Tibial nerve (tissue), 4 donors: ENCODE results near the gene C2CD2L. TPM values are rescaled to one million over a fixed set of nuclear protein-coding genes. Genes with fewer than 3 reads are reported as not detected.

Experiments
- DNase-seq, 2 donors: peaks; one replicate each; pipeline ENCODE4 v3.0.0-alpha.2; 2019; ENCODE audit warnings: low spot score in 2 of 2
- H3K27ac ChIP-seq, 4 donors: fragments of 200-600 bp; sonication (generic) in 3 of 4; one replicate each; pipeline ENCODE4 v1.5.1; 2017 to 2019; ENCODE audit warnings: mild to moderate bottlenecking in 1 of 4
- H3K27me3 ChIP-seq, 2 donors: fragments of 200-600 bp; sonication (generic) in 1 of 2; one replicate each; pipeline versions ENCODE4 v1.5.1 to v1.6.0; 2017 to 2019
- H3K36me3 ChIP-seq, 3 donors: fragments of 200-600 bp; sonication (generic); one replicate each; pipeline ENCODE4 v1.5.1; 2018 to 2019
- H3K4me1 ChIP-seq, 4 donors: fragments of 200-600 bp; sonication (generic) in 3 of 4; one replicate each; pipeline ENCODE4 v1.5.1; 2017 to 2019
- H3K4me3 ChIP-seq, 4 donors: fragments of 200-600 bp; sonication (generic) in 3 of 4; one replicate each; pipeline ENCODE4 v1.5.1; 2017 to 2019; ENCODE audit warnings: mild to moderate bottlenecking in 1 of 4, moderate library complexity in 1 of 4
- H3K9me3 ChIP-seq, 4 donors: fragments of 200-600 bp; sonication (generic) in 3 of 4; one replicate each; pipeline ENCODE4 v1.5.1; 2017 to 2019
- CTCF ChIP-seq, 5 experiments: fragments of 200-600 bp in 3 of 5; fragments of 450-650 bp in 2 of 5; sonication (generic) in 3 of 5; IDR thresholded peaks; one replicate each; pipeline ENCODE4 v1.5.1; 2016 to 2019; ENCODE audit warnings: antibody characterized with exemption in 5 of 5, mild to moderate bottlenecking in 3 of 5, moderate library complexity in 2 of 5
- EP300 ChIP-seq, 2 donors: sonication (generic); formaldehyde crosslinking; IDR thresholded peaks; one replicate each; pipeline ENCODE4 v1.6.1; 2017; ENCODE audit warnings: antibody characterized with exemption in 2 of 2, mild to moderate bottlenecking in 1 of 2
- POLR2A ChIP-seq, 2 donors: fragments of 450-650 bp; IDR thresholded peaks; one replicate each; pipeline ENCODE4 v1.6.1; 2017; ENCODE audit warnings: antibody characterized with exemption in 2 of 2, mild to moderate bottlenecking in 2 of 2, moderate library complexity in 2 of 2
- whole genome bisulfite sequencing, 2 donors: methylation state at CpG; one replicate each; pipeline ENCODE4 v1.1.5; 2018; 5-methylcytosine and 5-hydroxymethylcytosine counted together
- total RNA-seq, 4 donors: library from RNA; depleted of rRNA; stranded (reverse); fragments of >200 nt; gene quantifications; one replicate each; pipeline ENCODE4 v1.1.0, GENCODE V29; 2016

The C2CD2L gene
- total RNA-seq, 4 donors from 2014 or later = 11.4 to 13.8 (median 12.3) TPM

- no peak for DNase-seq
- Histone ChIP-seq H3K4me3 (no peak overlapping the region), H3K4me1 (peaks cover 0 to 30% (median 7%) of the 10 kb centered on the region in 4 donors), H3K27ac (no peak overlapping the region), H3K36me3 (no peaks in the 10 kb centered on the region), H3K27me3 (peaks cover 0 to 33% of the 10 kb centered on the region in 2 donors), H3K9me3 (no peaks in the 10 kb centered on the region)
- no peak for TF ChIP-seq CTCF (IDR thresholded peaks at IDR 0.05)
- no peak for TF ChIP-seq POLR2A (IDR thresholded peaks at IDR 0.05)
- TF ChIP-seq EP300 (IDR thresholded peaks at IDR 0.05) = no peak
- WGBS, 2 donors = 61 to 72% methylated on average over 6 of the region's 6 CpGs
These were observed 40.6 kb downstream of the C2CD2L start for GRCh38 chr11:119147604-119148333.

- peak overlapping the region in 1 of 4 donors; percentile 13 for H3K27ac ChIP-seq
- H3K27me3 ChIP-seq = peaks cover 0 to 33% of the 10 kb centered on the region in 2 donors
- TF ChIP-seq POLR2A (IDR thresholded peaks at IDR 0.05) = no peak
- TF ChIP-seq EP300 (IDR thresholded peaks at IDR 0.05) = no peak
- TF ChIP-seq CTCF (IDR thresholded peaks at IDR 0.05) = no peak
- no peak for DNase-seq
- H3K9me3 ChIP-seq = no peaks in the 10 kb centered on the region
- H3K4me3 ChIP-seq = peak overlapping the region; percentile 35 to 63 (median 55)
- 2 to 3% methylated on average over 16 of the region's 16 CpGs for WGBS, 2 donors
- peaks cover 0 to 30% (median 7%) of the 10 kb centered on the region in 4 donors for H3K4me1 ChIP-seq
- no peaks in the 10 kb centered on the region for H3K36me3 ChIP-seq
These were observed 41.5 kb downstream of the C2CD2L start for GRCh38 chr11:119148720-119149017.

- WGBS, 2 donors = 0 to 1% methylated on average over 9 to 26 of the region's 73 CpGs
- no peaks in the 10 kb centered on the region for H3K36me3 ChIP-seq
- H3K4me3 ChIP-seq = peak within 1 kb of the TSS; percentile 35 to 63 (median 55)
- H3K27ac ChIP-seq = peak within 1 kb of the TSS in 1 of 4 donors; percentile 13
- no peaks in the 10 kb centered on the region for H3K9me3 ChIP-seq
- peaks cover 0 to 33% of the 10 kb centered on the region in 2 donors for H3K27me3 ChIP-seq
- TF ChIP-seq CTCF (IDR thresholded peaks at IDR 0.05) (no peak), EP300 (IDR thresholded peaks at IDR 0.05) (no peak), POLR2A (IDR thresholded peaks at IDR 0.05) (no peak)
- H3K4me1 ChIP-seq = peaks cover 0 to 30% (median 7%) of the 10 kb centered on the region in 4 donors
- no peak for DNase-seq
These were observed 42.1 kb downstream of the C2CD2L start, which contains the start of gene ABCG4 for GRCh38 chr11:119149018-119149785. Gene ABCG4, plus strand, starts transcription at chr11:119149052. Its CDS starts 914 bp downstream, at chr11:119149966.

- Histone ChIP-seq H3K4me3 (peak overlapping the region; percentile 35 to 63 (median 55)), H3K36me3 (no peaks in the 10 kb centered on the region), H3K27me3 (peaks cover 0 to 33% of the 10 kb centered on the region in 2 donors), H3K4me1 (peaks cover 0 to 27% (median 7%) of the 10 kb centered on the region in 4 donors), H3K27ac (no peak overlapping the region), H3K9me3 (no peaks in the 10 kb centered on the region)
- TF ChIP-seq POLR2A (IDR thresholded peaks at IDR 0.05) (no peak), EP300 (IDR thresholded peaks at IDR 0.05) (no peak), CTCF (IDR thresholded peaks at IDR 0.05) (no peak)
- 29 to 38% methylated on average over 24 to 32 of the region's 33 CpGs for WGBS, 2 donors
- no peak for DNase-seq
These were observed 42.7 kb downstream of the C2CD2L start for GRCh38 chr11:119149786-119150275.

- Histone ChIP-seq H3K4me3 (no peak overlapping the region), H3K4me1 (peaks cover 0 to 22% (median 7%) of the 10 kb centered on the region in 4 donors), H3K27ac (no peak overlapping the region), H3K9me3 (no peaks in the 10 kb centered on the region), H3K36me3 (no peaks in the 10 kb centered on the region), H3K27me3 (peaks cover 0 to 29% of the 10 kb centered on the region in 2 donors)
- 80 to 82% methylated on average over 8 to 9 of the region's 9 CpGs for WGBS, 2 donors
- no peak for TF ChIP-seq EP300 (IDR thresholded peaks at IDR 0.05)
- no peak for TF ChIP-seq POLR2A (IDR thresholded peaks at IDR 0.05)
- TF ChIP-seq CTCF (IDR thresholded peaks at IDR 0.05) = no peak
- no peak for DNase-seq
These were observed 44.9 kb downstream of the C2CD2L start for GRCh38 chr11:119152043-119152442.
